Skeletal muscle satellite cell (primary cell): ENCODE results near the gene USP36.

Source experiments
- H3K27me3 ChIP-seq: 2 replicates; pipeline ENCODE4 v1.7.0; 2013; ENCODE audit warnings: low read length; ENCODE audit not compliant: control insufficient read depth, insufficient read depth
- H3K36me3 ChIP-seq: 2 replicates; pipeline ENCODE4 v1.7.0; 2013; ENCODE audit warnings: mild to moderate bottlenecking, control low read depth, low read length; ENCODE audit not compliant: insufficient read depth
- H3K4me1 ChIP-seq: 2 replicates; pipeline ENCODE4 v1.7.0; 2013; ENCODE audit warnings: low read length; ENCODE audit not compliant: control insufficient read depth, insufficient read depth
- H3K4me2 ChIP-seq: 2 replicates; pipeline ENCODE4 v1.7.0; 2013; ENCODE audit warnings: mild to moderate bottlenecking, low read length
- H3K4me3 ChIP-seq: 2 replicates; pipeline ENCODE4 v1.7.0; 2013; ENCODE audit warnings: low read length
- H3K9ac ChIP-seq: 2 replicates; pipeline ENCODE4 v1.7.0; 2013; ENCODE audit warnings: mild to moderate bottlenecking, low read depth, low read length, moderate library complexity
- H3K9me3 ChIP-seq: replicated peaks from 2 replicates; pipeline ENCODE4 v1.7.0; 2013; ENCODE audit warnings: mild to moderate bottlenecking, control low read depth, low read length

USP36 gene

DNA sequence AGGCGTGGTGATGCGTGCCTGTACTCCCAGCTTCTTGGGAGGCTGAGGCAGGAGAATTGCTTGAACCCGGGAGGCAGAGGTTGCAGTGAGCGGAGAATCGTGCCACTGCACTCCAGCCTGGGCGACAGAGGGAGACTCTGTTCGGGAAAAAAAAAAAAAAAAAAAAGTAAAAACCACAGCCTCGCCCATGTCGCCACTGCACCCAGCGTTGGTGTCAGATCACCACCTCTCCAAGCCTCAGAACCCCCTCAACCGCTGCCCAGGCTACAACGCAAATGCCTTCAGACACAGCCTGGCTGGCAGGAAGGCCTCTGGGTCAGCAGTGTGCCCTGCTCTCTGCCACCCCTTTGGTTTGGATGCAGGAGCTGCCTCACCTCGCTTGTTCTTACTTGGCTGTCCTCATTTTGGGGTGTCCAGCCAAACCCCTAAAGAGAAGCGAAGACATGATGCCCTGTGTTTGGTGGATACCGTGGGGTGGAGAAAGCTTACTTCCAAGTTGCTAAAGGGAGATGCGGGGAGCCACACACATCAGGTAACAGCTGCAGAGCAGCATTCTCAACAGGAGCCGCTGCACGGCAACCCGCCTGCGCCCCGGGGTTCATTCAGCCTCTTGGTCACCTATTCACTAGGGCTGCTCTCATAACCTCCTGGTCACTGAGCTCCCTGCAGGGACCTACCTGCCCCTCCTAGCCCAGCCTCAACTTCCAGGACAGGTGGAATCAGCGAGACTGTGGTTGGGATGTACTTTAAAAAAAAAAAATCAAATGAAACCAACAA is 45.6 kb downstream of the USP36 start:
- peaks cover 22% of the 10 kb centered on the region for H3K4me1 ChIP-seq
- H3K9me3 ChIP-seq = no peaks in the 10 kb centered on the region
- H3K9ac ChIP-seq = no peak overlapping the region
- H3K4me2 ChIP-seq = no peak overlapping the region
- peaks cover 52% of the 10 kb centered on the region for H3K36me3 ChIP-seq
- H3K27me3 ChIP-seq = no peaks in the 10 kb centered on the region
- H3K4me3 ChIP-seq = no peak overlapping the region

DNA sequence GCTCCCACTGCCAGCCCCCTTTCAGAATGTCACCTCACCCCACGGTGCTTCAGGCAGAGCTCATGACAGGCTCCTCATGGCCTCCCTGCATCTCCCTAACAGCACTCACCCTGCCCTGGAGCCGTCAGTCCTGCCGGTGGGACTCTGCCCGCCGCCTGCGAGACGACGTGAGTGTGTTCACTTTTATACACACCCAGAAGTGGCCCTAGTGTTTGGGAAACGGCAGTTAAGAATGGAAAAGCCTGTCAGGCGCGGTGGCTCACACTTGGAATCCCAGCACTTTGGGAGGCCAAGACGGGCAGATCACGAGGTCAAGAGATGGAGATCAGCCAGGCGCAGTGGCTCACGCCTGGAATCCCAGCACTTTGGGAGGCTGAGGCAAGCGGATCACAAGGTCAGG is 46.2 kb downstream of the USP36 start:
- peaks cover 29% of the 10 kb centered on the region for H3K4me1 ChIP-seq
- no peaks in the 10 kb centered on the region for H3K27me3 ChIP-seq
- H3K9me3 ChIP-seq = no peaks in the 10 kb centered on the region
- no peak overlapping the region for H3K9ac ChIP-seq
- no peak overlapping the region for H3K4me2 ChIP-seq
- peaks cover 49% of the 10 kb centered on the region for H3K36me3 ChIP-seq
- H3K4me3 ChIP-seq = no peak overlapping the region

DNA sequence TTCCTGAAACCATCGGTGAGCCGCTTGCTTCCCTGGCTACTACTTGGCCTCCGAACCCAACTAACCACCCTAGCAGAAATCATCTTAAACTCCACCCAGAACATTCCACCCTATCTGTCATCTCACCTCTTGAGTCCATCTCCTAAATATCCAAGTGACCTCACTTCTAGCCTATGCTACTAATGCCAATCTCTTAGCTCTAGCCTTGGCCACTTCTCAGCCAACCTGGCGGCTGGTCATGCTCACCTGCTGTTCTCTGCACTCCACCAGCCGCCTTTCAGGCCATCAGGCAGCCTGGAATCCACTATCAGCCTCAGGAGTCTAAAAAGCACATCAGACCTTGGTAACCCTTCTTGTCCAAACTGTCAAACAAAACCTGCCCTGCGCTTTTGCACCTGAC is 46.6 kb downstream of the USP36 start:
- peaks cover 45% of the 10 kb centered on the region for H3K36me3 ChIP-seq
- no peak overlapping the region for H3K9ac ChIP-seq

DNA sequence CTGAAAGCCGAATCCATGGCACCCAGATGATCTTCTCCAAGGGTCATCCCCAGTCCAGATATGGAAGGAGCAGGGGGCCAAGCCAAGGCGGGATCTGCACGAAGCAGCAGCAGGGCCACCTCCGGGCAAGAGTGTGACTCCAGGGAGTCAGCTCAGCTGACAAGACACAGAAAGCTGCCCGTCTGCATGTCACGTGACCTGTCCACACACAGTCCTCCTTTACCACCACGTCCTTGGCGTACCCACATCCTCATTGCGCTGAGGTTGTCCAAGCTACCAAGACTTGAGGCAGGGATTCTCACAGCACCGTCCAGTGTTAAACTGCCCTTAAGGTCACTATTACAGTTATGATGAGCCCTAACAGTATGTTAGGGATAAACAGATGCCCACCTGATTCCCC is 47.2 kb downstream of the USP36 start:
- no peak overlapping the region for H3K4me2 ChIP-seq
- H3K4me1 ChIP-seq = peaks cover 34% of the 10 kb centered on the region

More for the DNA sequence above, 46.6 kb downstream of the USP36 start:
- Histone ChIP-seq H3K9me3 (no peaks in the 10 kb centered on the region), H3K4me3 (no peak overlapping the region), H3K4me2 (no peak overlapping the region), H3K27me3 (no peaks in the 10 kb centered on the region), H3K4me1 (peaks cover 33% of the 10 kb centered on the region)

DNA sequence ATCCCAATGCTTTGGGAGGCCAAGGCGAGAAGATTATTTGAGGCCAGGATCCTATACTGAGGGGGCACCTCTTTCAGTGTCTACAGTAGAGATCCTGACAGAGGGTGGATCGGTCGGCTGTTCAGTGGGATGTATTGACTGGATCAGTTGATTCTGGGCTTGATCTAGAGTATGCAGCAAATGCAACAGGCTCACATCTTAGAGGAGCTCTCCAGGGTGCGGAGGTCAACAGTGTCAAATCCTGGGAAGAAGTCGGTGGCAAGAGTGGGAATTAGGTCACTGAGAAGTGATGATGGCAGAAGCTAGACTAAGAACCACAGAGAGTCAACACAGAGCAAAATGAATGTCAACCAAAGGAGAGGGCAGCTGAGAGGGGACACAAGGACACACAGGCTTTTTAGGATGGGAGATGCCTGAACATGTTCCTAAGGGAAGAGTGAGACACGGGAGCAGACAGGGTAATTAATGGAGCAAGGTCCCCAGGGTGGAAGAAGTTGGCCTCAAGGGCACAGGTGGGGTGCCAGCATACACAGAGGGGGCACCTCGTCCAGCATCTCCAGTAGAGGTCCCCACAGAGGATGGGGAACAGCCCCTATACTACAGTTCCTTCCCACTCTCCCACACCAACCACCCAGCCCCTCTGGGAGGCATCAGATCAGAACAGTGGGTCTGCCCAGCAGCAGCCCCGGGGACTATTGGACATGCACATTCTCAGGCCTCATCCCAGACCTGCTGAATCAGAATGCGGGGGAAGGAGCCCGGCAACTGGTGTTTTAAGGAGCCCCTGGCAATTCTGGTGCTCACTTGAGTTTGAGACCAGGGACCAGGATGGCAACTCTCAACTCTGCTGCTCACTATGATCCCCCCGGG is 48.5 kb downstream of the USP36 start:
- H3K27me3 ChIP-seq = no peaks in the 10 kb centered on the region
- H3K9me3 ChIP-seq = no peaks in the 10 kb centered on the region
- H3K9ac ChIP-seq = no peak overlapping the region
- no peak overlapping the region for H3K4me2 ChIP-seq
- peaks cover 28% of the 10 kb centered on the region for H3K36me3 ChIP-seq
- peaks cover 34% of the 10 kb centered on the region for H3K4me1 ChIP-seq
- no peak overlapping the region for H3K4me3 ChIP-seq

More for the DNA sequence above, 47.2 kb downstream of the USP36 start:
- no peaks in the 10 kb centered on the region for H3K9me3 ChIP-seq
- no peaks in the 10 kb centered on the region for H3K27me3 ChIP-seq
- H3K4me3 ChIP-seq = no peak overlapping the region
- no peak overlapping the region for H3K9ac ChIP-seq
- H3K36me3 ChIP-seq = peaks cover 41% of the 10 kb centered on the region

DNA sequence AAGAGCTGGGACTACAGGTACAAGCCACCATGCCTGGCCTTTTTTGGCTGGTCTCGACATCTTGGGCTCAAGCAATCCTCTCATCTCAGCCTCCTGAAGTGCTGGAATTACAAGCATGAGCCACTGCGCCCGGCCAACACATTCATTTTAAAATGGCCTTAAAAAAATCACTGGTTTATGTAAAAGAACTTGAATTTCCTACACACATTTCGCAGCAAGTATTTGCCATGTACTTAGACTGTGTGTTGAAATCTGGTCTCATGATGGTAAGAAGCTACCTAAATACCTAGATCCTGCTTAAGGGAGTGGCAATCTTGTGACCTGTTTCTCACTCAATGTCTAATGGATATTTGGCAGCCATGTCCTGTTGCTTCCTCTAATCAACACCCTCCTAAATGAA is 50.1 kb downstream of the USP36 start:
- Histone ChIP-seq H3K9me3 (no peaks in the 10 kb centered on the region), H3K4me1 (peaks cover 34% of the 10 kb centered on the region), H3K27me3 (no peaks in the 10 kb centered on the region), H3K4me2 (no peak overlapping the region), H3K4me3 (no peak overlapping the region), H3K9ac (peak overlapping the region; percentile 10), H3K36me3 (peaks cover 13% of the 10 kb centered on the region)

DNA sequence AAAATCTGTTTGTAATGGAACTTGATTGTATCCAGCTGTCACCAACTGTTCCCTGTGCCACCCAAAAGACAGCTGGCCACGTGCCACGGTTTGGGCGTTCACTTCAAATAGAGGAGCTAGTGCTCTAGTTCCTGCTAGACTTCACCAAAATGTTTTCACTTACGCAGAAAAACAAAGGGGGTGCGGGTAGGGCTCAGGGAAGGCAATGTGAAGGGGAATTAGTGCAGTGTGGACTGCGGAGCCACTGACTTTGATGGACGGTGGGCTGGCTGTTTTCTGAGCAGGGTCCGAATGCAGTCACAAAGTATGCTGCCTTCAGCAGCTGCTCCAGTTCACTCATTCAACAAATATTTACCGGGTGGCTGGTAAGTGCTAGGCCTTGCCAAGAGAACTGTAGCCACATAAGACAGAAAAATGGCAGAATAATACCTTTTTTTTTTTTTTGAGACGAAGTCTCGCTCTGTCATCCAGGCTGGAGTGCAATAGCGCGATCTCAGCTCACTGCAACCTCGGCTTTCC is 50.9 kb downstream of the USP36 start:
- peaks cover 7% of the 10 kb centered on the region for H3K36me3 ChIP-seq
- no peaks in the 10 kb centered on the region for H3K9me3 ChIP-seq
- peak overlapping the region; percentile 10 for H3K9ac ChIP-seq
- no peak overlapping the region for H3K4me3 ChIP-seq
- peak overlapping the region; percentile 50 for H3K4me2 ChIP-seq
- no peaks in the 10 kb centered on the region for H3K27me3 ChIP-seq
- H3K4me1 ChIP-seq = peaks cover 34% of the 10 kb centered on the region

DNA sequence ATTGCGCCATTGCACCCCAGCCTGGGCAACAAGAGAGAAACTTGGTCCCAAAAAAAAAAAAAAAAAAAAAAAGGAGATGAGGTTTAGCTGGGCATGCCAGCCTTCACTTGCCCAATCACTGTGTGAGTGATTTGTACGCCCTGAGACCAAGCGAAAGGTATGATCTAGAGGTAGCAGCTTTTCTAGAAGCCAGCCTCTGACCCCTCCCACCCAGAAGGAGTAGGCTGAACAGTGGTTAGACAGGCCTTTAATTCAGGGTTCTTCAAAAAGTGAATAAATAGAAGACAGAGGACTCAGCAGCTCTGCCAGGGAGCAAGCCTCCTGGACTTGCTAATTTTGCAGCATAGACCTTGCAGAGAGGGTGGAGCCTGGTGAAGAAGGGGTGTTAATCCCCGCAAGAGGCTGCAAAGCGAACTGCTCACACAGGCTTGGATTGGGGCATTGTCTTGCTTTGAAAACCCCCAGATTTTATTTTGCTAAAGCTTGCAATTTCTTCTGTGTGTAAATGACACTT is 51.4 kb downstream of the USP36 start:
- Histone ChIP-seq H3K4me1 (peaks cover 34% of the 10 kb centered on the region), H3K4me3 (no peak overlapping the region), H3K4me2 (peak overlapping the region; percentile 50), H3K9ac (no peak overlapping the region), H3K36me3 (peaks cover 5% of the 10 kb centered on the region), H3K27me3 (no peaks in the 10 kb centered on the region), H3K9me3 (no peaks in the 10 kb centered on the region)

DNA sequence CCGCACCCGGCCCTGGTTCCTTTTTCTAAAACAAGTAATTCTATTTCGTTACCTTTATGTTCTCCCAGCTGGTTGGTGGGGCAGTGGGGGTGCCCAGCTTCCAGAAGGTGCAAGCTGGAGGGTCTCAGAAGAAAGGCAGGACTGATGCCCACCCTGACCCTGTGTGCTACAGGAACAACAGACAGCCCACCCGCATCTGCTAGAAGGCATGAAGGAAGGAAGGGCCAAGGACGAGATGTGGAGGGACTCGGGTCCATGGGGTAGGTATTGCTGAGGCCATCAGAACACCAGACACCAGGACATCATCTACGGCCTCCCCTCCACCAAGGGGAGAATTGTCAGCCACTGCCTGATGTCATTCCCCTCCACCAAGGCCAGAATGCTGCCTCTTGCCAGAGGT is 52.2 kb downstream of the USP36 start:
- Histone ChIP-seq H3K4me3 (no peak overlapping the region), H3K4me2 (no peak overlapping the region), H3K4me1 (peaks cover 34% of the 10 kb centered on the region), H3K9ac (no peak overlapping the region), H3K27me3 (no peaks in the 10 kb centered on the region), H3K36me3 (no peaks in the 10 kb centered on the region), H3K9me3 (no peaks in the 10 kb centered on the region)

DNA sequence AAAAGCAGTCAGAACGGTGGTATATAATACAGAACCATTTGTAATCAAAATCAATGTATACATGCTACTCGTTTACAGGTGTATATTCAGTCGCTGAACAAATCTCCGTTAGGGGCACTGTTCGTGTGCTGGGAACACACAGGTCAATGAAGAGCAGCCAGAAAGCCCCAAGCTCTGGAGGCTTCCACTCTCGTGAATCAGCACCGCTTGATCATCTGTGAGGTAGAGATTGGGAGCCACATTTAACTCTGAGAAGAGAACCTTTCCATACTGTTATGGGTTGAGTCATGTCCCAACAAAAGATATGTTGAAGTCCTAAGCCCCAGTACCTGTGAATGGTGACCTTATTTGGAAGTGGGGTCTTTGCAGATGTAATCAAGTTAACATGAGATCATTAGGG is 53.2 kb downstream of the USP36 start:
- no peaks in the 10 kb centered on the region for H3K27me3 ChIP-seq
- no peak overlapping the region for H3K4me2 ChIP-seq
- H3K4me1 ChIP-seq = peaks cover 34% of the 10 kb centered on the region
- no peak overlapping the region for H3K9ac ChIP-seq
- H3K4me3 ChIP-seq = no peak overlapping the region
- no peaks in the 10 kb centered on the region for H3K36me3 ChIP-seq
- no peaks in the 10 kb centered on the region for H3K9me3 ChIP-seq

DNA sequence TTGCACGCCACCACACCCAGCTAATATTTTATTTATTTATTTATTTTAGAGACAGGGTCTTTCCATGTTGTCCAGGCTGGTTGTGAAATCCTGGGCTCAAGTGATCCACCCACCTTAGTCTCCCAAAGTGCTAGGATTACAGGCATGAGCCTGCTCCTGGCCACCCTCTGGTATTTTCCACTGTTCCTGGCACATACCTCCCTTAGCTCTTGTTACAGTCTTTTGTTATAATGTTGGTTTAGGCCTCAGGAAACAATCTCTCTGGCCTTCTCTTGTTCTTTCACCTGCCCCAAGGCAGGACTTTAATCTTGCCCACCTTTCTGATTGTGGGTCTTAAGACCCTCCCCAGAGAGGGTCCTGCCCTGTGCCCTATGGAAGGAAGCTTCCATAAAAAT is 55.0 kb downstream of the USP36 start:
- H3K4me3 ChIP-seq = no peak overlapping the region
- no peaks in the 10 kb centered on the region for H3K36me3 ChIP-seq
- no peak overlapping the region for H3K4me2 ChIP-seq
- H3K9ac ChIP-seq = no peak overlapping the region
- H3K9me3 ChIP-seq = no peaks in the 10 kb centered on the region
- H3K4me1 ChIP-seq = peaks cover 16% of the 10 kb centered on the region
- no peaks in the 10 kb centered on the region for H3K27me3 ChIP-seq
